Neural cell (in vitro differentiated cells): Measurements from ENCODE around the gene WRAP53. TPM values are rescaled to one million over a fixed set of nuclear protein-coding genes. Genes with fewer than 3 reads are reported as not detected.

Experiments
- H2AFZ ChIP-seq: fragments of 200-600, 300-800 bp; sonication (generic), shearing (Covaris generic); 2 replicates; pipeline ENCODE4 v1.6.0; 2014; ENCODE audit warnings: low read depth, mild to moderate bottlenecking, antibody characterized with exemption, low read length, moderate library complexity
- H3F3A ChIP-seq: fragments of 200-600 bp; shearing (Covaris generic); 2 replicates; pipeline ENCODE4 v1.6.1; 2016; ENCODE audit warnings: mild to moderate bottlenecking, moderate library complexity, mixed read lengths, antibody characterized with exemption, low read length; ENCODE audit not compliant: insufficient read depth, poor library complexity, severe bottlenecking
- H3K27ac ChIP-seq: fragments of 200-600, 300-800 bp; sonication (generic), shearing (Covaris generic); 2 replicates; pipeline ENCODE4 v1.5.1; 2014; ENCODE audit warnings: mild to moderate bottlenecking, low read length, moderate library complexity
- H3K27me3 ChIP-seq: fragments of 300-800, 200-600 bp; sonication (generic), shearing (Covaris generic); 2 replicates; pipeline ENCODE4 v1.6.0; 2014; ENCODE audit warnings: mild to moderate bottlenecking, low read depth, low read length, moderate library complexity; ENCODE audit not compliant: insufficient read depth
- H3K36me3 ChIP-seq: fragments of 300-800, 200-600 bp; sonication (generic), shearing (Covaris generic); 2 replicates; pipeline ENCODE4 v1.5.1; 2014; ENCODE audit warnings: mild to moderate bottlenecking, antibody characterized with exemption, low read length, moderate library complexity; ENCODE audit not compliant: insufficient read depth
- H3K4me2 ChIP-seq: fragments of 300-800, 200-600 bp; sonication (generic), shearing (Covaris generic); 2 replicates; pipeline ENCODE4 v1.6.0; 2014; ENCODE audit warnings: mild to moderate bottlenecking, low read length
- H3K4me3 ChIP-seq: fragments of 300-800, 200-600 bp; sonication (generic), shearing (Covaris generic); 2 replicates; pipeline ENCODE4 v1.5.1; 2014; ENCODE audit warnings: mild to moderate bottlenecking, low read length, moderate library complexity
- H3K79me2 ChIP-seq: fragments of 200-600 bp; shearing (Covaris generic); replicated peaks from 2 replicates; pipeline ENCODE4 v1.6.0; 2014; ENCODE audit warnings: mild to moderate bottlenecking, low read length, moderate library complexity; ENCODE audit not compliant: insufficient read depth
- H3K9ac ChIP-seq: fragments of 300-800, 200-600 bp; sonication (generic), shearing (Covaris generic); 2 replicates; pipeline ENCODE4 v1.6.1; 2016; ENCODE audit warnings: mild to moderate bottlenecking, low read length, mixed read lengths
- H3K9me2 ChIP-seq: fragments of 200-600 bp; shearing (Covaris generic); 2 replicates; pipeline ENCODE4 v1.6.1; 2016; ENCODE audit warnings: mild to moderate bottlenecking, low read length, mixed read lengths; ENCODE audit not compliant: insufficient read depth
- H3K9me3 ChIP-seq: fragments of 200-600, 300-800 bp; sonication (generic), shearing (Covaris generic); 2 replicates; pipeline ENCODE4 v1.6.1; 2016; ENCODE audit warnings: mild to moderate bottlenecking, mixed run types, low read length, moderate library complexity, mixed read lengths
- H4K20me1 ChIP-seq: fragments of 200-600 bp; shearing (Covaris generic); 2 replicates; pipeline ENCODE4 v1.6.1; 2016; ENCODE audit warnings: mild to moderate bottlenecking, mixed run types; ENCODE audit not compliant: insufficient read depth
- EP300 ChIP-seq: fragments of 450-650 bp; conservative IDR thresholded peaks from 2 replicates; pipeline ENCODE4 v1.6.1; 2014; ENCODE audit warnings: antibody characterized with exemption, mild to moderate bottlenecking, moderate library complexity; ENCODE audit not compliant: poor library complexity, severe bottlenecking
- EZH2 ChIP-seq: fragments of 200-600, 300-800 bp; shearing (Covaris generic), sonication (generic); IDR thresholded peaks from 2 replicates; pipeline ENCODE4 v1.6.1; 2014; ENCODE audit warnings: antibody characterized with exemption, low read length, borderline replicate concordance, mild to moderate bottlenecking; ENCODE audit not compliant: insufficient read depth, poor library complexity, severe bottlenecking
- MXI1 ChIP-seq: fragments of 450-650 bp; conservative IDR thresholded peaks from 2 replicates; pipeline ENCODE4 v1.6.1; 2014; ENCODE audit warnings: antibody characterized with exemption, mild to moderate bottlenecking; ENCODE audit not compliant: poor library complexity, severe bottlenecking
- POLR2AphosphoS5 ChIP-seq: IDR thresholded peaks from 2 replicates; pipeline ENCODE4 v1.6.1; 2012
- RAD21 ChIP-seq: fragments of 450-650 bp; conservative IDR thresholded peaks from 2 replicates; pipeline ENCODE4 v1.6.1; 2014; ENCODE audit warnings: antibody characterized with exemption, mild to moderate bottlenecking, moderate library complexity
- SMC3 ChIP-seq: fragments of 450-650 bp; conservative IDR thresholded peaks from 2 replicates; pipeline ENCODE4 v1.6.1; 2014; ENCODE audit warnings: antibody characterized with exemption, mild to moderate bottlenecking, moderate library complexity; ENCODE audit not compliant: poor library complexity
- TAF1 ChIP-seq: IDR thresholded peaks from 2 replicates; pipeline ENCODE4 v1.6.1; 2012; ENCODE audit warnings: low read depth
- polyA plus RNA-seq: library from polyadenylated mRNA; depleted of rRNA; stranded (reverse); fragments of >200 nt; gene quantifications from 2 replicates; pipeline ENCODE4 v1.2.3, GENCODE V29; 2014
- TF ChIP-seq, protein P1 (sequence below): IDR thresholded peaks from 2 replicates; pipeline ENCODE4 v1.6.1; 2012; ENCODE audit warnings: borderline replicate concordance
- TF ChIP-seq, protein P2 (sequence below): fragments of 450-650 bp; IDR thresholded peaks from 2 replicates; pipeline ENCODE4 v1.5.1; 2014; ENCODE audit warnings: antibody characterized with exemption, mild to moderate bottlenecking, moderate library complexity; ENCODE audit not compliant: poor library complexity, severe bottlenecking

Gene WRAP53
- polyA plus RNA-seq, 1 donor from 2014 or later: 20.1 TPM

DNA sequence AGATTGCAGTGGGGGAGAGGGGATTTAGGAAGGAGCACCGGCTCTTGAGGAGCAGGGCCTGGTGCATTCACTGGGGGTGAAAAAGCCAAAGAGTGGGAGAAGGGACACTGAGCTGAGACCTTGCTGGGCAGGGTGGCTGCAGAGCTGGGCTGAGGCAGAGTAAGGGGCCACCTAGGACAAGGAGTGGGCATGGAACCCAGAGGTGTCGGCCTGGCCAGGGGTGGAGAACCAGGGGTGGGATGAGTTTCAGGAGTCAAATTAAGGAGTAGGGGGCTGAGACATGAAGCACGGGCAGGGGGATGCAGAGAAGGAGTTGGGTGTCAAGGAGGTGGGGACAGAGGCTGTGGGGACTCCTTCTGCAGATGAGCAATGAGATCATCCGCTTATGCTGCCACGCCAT lies 49.3 kb downstream of the WRAP53 start:
- Histone ChIP-seq H3K9me3 (no peaks in the 10 kb centered on the region), H3K9ac (no peak overlapping the region), H4K20me1 (no peaks in the 10 kb centered on the region), H3K27me3 (no peaks in the 10 kb centered on the region), H3K9me2 (no peaks in the 10 kb centered on the region), H3K36me3 (no peaks in the 10 kb centered on the region), H2AFZ (no peak overlapping the region), H3F3A (no peaks in the 10 kb centered on the region), H3K4me3 (no peak overlapping the region), H3K27ac (no peak overlapping the region), H3K79me2 (no peaks in the 10 kb centered on the region), H3K4me2 (no peak overlapping the region)
- no peak for TF ChIP-seq TAF1
- TF ChIP-seq, protein P1, sequence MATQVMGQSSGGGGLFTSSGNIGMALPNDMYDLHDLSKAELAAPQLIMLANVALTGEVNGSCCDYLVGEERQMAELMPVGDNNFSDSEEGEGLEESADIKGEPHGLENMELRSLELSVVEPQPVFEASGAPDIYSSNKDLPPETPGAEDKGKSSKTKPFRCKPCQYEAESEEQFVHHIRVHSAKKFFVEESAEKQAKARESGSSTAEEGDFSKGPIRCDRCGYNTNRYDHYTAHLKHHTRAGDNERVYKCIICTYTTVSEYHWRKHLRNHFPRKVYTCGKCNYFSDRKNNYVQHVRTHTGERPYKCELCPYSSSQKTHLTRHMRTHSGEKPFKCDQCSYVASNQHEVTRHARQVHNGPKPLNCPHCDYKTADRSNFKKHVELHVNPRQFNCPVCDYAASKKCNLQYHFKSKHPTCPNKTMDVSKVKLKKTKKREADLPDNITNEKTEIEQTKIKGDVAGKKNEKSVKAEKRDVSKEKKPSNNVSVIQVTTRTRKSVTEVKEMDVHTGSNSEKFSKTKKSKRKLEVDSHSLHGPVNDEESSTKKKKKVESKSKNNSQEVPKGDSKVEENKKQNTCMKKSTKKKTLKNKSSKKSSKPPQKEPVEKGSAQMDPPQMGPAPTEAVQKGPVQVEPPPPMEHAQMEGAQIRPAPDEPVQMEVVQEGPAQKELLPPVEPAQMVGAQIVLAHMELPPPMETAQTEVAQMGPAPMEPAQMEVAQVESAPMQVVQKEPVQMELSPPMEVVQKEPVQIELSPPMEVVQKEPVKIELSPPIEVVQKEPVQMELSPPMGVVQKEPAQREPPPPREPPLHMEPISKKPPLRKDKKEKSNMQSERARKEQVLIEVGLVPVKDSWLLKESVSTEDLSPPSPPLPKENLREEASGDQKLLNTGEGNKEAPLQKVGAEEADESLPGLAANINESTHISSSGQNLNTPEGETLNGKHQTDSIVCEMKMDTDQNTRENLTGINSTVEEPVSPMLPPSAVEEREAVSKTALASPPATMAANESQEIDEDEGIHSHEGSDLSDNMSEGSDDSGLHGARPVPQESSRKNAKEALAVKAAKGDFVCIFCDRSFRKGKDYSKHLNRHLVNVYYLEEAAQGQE: no peak
- TF ChIP-seq EZH2: no peak
- TF ChIP-seq, protein P2, sequence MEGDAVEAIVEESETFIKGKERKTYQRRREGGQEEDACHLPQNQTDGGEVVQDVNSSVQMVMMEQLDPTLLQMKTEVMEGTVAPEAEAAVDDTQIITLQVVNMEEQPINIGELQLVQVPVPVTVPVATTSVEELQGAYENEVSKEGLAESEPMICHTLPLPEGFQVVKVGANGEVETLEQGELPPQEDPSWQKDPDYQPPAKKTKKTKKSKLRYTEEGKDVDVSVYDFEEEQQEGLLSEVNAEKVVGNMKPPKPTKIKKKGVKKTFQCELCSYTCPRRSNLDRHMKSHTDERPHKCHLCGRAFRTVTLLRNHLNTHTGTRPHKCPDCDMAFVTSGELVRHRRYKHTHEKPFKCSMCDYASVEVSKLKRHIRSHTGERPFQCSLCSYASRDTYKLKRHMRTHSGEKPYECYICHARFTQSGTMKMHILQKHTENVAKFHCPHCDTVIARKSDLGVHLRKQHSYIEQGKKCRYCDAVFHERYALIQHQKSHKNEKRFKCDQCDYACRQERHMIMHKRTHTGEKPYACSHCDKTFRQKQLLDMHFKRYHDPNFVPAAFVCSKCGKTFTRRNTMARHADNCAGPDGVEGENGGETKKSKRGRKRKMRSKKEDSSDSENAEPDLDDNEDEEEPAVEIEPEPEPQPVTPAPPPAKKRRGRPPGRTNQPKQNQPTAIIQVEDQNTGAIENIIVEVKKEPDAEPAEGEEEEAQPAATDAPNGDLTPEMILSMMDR: no peak
- TF ChIP-seq POLR2AphosphoS5: no peak
- no peak for TF ChIP-seq EP300
- no peak for TF ChIP-seq SMC3
- TF ChIP-seq MXI1: no peak
- TF ChIP-seq RAD21: no peak

DNA sequence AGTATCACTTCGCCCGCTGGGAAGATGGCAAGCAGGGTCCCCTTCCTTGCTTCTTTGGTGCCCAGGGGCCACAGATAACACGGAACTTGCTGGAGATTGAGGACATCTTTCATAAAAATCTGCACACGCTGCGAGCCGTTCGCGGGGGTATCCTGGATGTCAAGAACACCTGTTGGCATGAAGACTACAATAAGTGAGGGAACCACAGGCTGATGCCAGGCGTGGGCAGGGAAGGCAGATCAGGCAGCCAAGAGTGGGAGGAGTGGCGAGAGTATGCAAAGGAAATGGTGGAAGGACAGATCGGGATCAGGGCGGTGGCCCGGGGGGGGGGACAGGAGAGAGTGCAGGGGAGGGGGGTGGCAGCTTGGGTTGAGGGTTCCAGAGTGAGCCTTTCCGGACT lies 51.5 kb downstream of the WRAP53 start:
- Histone ChIP-seq H3K9me3 (no peaks in the 10 kb centered on the region), H3F3A (no peaks in the 10 kb centered on the region)

More for the DNA sequence above, 51.5 kb downstream of the WRAP53 start:
- H3K27ac ChIP-seq: no peak overlapping the region
- no peaks in the 10 kb centered on the region for H3K36me3 ChIP-seq
- H4K20me1 ChIP-seq: no peaks in the 10 kb centered on the region
- H2AFZ ChIP-seq: no peak overlapping the region
- no peak overlapping the region for H3K9ac ChIP-seq
- no peaks in the 10 kb centered on the region for H3K79me2 ChIP-seq
- H3K27me3 ChIP-seq: no peaks in the 10 kb centered on the region
- TF ChIP-seq MXI1 (no peak), EP300 (no peak), TAF1 (no peak), EZH2 (no peak), SMC3 (no peak), RAD21 (no peak), POLR2AphosphoS5 (no peak)
- TF ChIP-seq, protein P1: no peak
- TF ChIP-seq, protein P2: no peak
- no peak overlapping the region for H3K4me2 ChIP-seq
- H3K9me2 ChIP-seq: no peaks in the 10 kb centered on the region
- no peak overlapping the region for H3K4me3 ChIP-seq
